SK-N-SH treated with all-trans-retinoic acid at 6 μM for 48 hours (cell line): ENCODE measurements around the gene EHD4.

Experiments used
- ARNTL ChIP-seq: fragments of 450-650 bp; formaldehyde crosslinking; IDR thresholded peaks from 2 replicates; pipeline ENCODE4 v1.5.0; 2020; ENCODE audit warnings: low read depth, mild to moderate bottlenecking, moderate library complexity, borderline replicate concordance
- BACH2 ChIP-seq: fragments of 250-450 bp; sonication (Bioruptor Pico); IDR thresholded peaks from 2 replicates; pipeline ENCODE4 v1.9.0; 2021; ENCODE audit warnings: mild to moderate bottlenecking, borderline replicate concordance
- CSDC2 ChIP-seq: fragments of 250-450 bp; sonication (Bioruptor Pico); IDR thresholded peaks from 2 replicates; pipeline ENCODE4 v1.5.0; 2020; ENCODE audit warnings: mild to moderate bottlenecking, moderate library complexity
- GLIS3 ChIP-seq: fragments of 250-450 bp; sonication (Bioruptor Pico); IDR thresholded peaks from 2 replicates; pipeline ENCODE4 v1.5.0; 2020; ENCODE audit warnings: mild to moderate bottlenecking, moderate library complexity
- OSR1 ChIP-seq: fragments of 250-450 bp; sonication (Bioruptor Pico); IDR thresholded peaks from 2 replicates; pipeline ENCODE4 v1.8.0; 2022; ENCODE audit warnings: moderate library complexity, mild to moderate bottlenecking, inconsistent platforms
- ZFP30 ChIP-seq: fragments of 450-650 bp; formaldehyde crosslinking; IDR thresholded peaks from 2 replicates; pipeline ENCODE4 v1.5.0; 2022; ENCODE audit warnings: mild to moderate bottlenecking, moderate library complexity
- ZNF565 ChIP-seq: fragments of 450-650 bp; formaldehyde crosslinking; conservative IDR thresholded peaks from 2 replicates; pipeline ENCODE4 v1.5.0; 2020; ENCODE audit warnings: low read depth, mild to moderate bottlenecking, moderate library complexity
- ZNF70 ChIP-seq: fragments of 450-650 bp; formaldehyde crosslinking; IDR thresholded peaks from 2 replicates; pipeline ENCODE4 v1.5.0; 2020; ENCODE audit warnings: mild to moderate bottlenecking, moderate library complexity

GRCh38 chr15:41876007-41876406 lies 96.3 kb downstream of the EHD4 start:
- TF ChIP-seq ARNTL (no peak), ZNF70 (CRISPR knock-in tag) (no peak), GLIS3 (CRISPR knock-in tag) (no peak), BACH2 (CRISPR knock-in tag) (no peak), CSDC2 (CRISPR knock-in tag) (no peak), OSR1 (CRISPR knock-in tag) (no peak), ZNF565 (CRISPR knock-in tag) (no peak), ZFP30 (CRISPR knock-in tag) (no peak)
